Stimulated activated CD8-positive, alpha-beta memory T cell treated with anti-CD3 and anti-CD28 coated beads, Interleukin-7, amount 100 ng/mL, for 48 hours (primary cell): ENCODE data around the gene TMED7.

Experiments used
- DNase-seq, 2 donors: peaks; one replicate each; pipeline ENCODE4 v3.0.0-alpha.2; 2020; ENCODE audit warnings: low read depth in 1 of 2; ENCODE audit errors: extremely low read depth in 1 of 2

The TMED7 gene

GRCh38 chr5:115583474-115583873 is 42.4 kb downstream of the TMED7 start:
- no peak for DNase-seq

- no peak for DNase-seq
These were observed 44.9 kb downstream of the TMED7 start for GRCh38 chr5:115580941-115581340.

GRCh38 chr5:115579747-115580173 is 46.1 kb downstream of the TMED7 start:
- DNase-seq, result no peak

- DNase-seq, result no peak
These were observed 46.6 kb downstream of the TMED7 start for GRCh38 chr5:115579216-115579615.

- DNase-seq, result no peak
These were observed 47.2 kb downstream of the TMED7 start for GRCh38 chr5:115578657-115579056.

- DNase-seq, result no peak
These were observed 48.1 kb downstream of the TMED7 start for GRCh38 chr5:115577741-115578140.

GRCh38 chr5:115577329-115577728 is 48.5 kb downstream of the TMED7 start:
- no peak for DNase-seq

- DNase-seq, result no peak
These were observed 50.4 kb downstream of the TMED7 start for GRCh38 chr5:115575167-115576070.

- no peak for DNase-seq
These were observed 52.7 kb downstream of the TMED7 start for GRCh38 chr5:115573133-115573532.

GRCh38 chr5:115571441-115571878 is 54.4 kb downstream of the TMED7 start:
- DNase-seq, result no peak

- DNase-seq, result no peak
These were observed 57.2 kb downstream of the TMED7 start for GRCh38 chr5:115568668-115569067.

- no peak for DNase-seq
These were observed 60.6 kb downstream of the TMED7 start for GRCh38 chr5:115565233-115565632.
